Muscle of leg (tissue), 11 donors: ENCODE results near the gene NYAP1. TPM values are rescaled to one million over a fixed set of nuclear protein-coding genes. Genes with fewer than 3 reads are reported as not detected.

Experiments used
- DNase-seq: peaks from one replicate; pipeline ENCODE4 v3.0.0; 2013
- H3K27ac ChIP-seq: one replicate; pipeline ENCODE4 v1.5.1; 2013; ENCODE audit warnings: mild to moderate bottlenecking, low read length, control low read depth
- H3K27me3 ChIP-seq: one replicate; pipeline ENCODE4 v1.6.1; 2013; ENCODE audit warnings: low read length; ENCODE audit not compliant: control insufficient read depth, insufficient read depth
- H3K36me3 ChIP-seq: one replicate; pipeline ENCODE4 v1.6.1; 2013; ENCODE audit warnings: low read length; ENCODE audit not compliant: control insufficient read depth, insufficient read depth
- H3K4me1 ChIP-seq: one replicate; pipeline ENCODE4 v1.6.1; 2013; ENCODE audit warnings: low read length; ENCODE audit not compliant: control insufficient read depth, insufficient read depth
- H3K4me3 ChIP-seq: one replicate; pipeline ENCODE4 v1.5.1; 2013; ENCODE audit warnings: low read length, control low read depth
- H3K9me3 ChIP-seq: replicated peaks from 2 replicates; pipeline ENCODE4 v1.6.1; 2013; ENCODE audit warnings: low read depth, low read length; ENCODE audit not compliant: control insufficient read depth
- WGBS: methylation state at CpG from one replicate; pipeline ENCODE4 v1.1.5; 2013; ENCODE audit warnings: missing lambda C conversion rate; ENCODE audit not compliant: insufficient coverage; 5-methylcytosine and 5-hydroxymethylcytosine counted together
- polyA plus RNA-seq, 8 donors: library from polyadenylated mRNA; unstranded; fragments of 120-200 nt; gene quantifications; one replicate each; pipeline versions ENCODE4 v1.2.1 to v1.2.3, GENCODE V29; 2013; ENCODE audit warnings: inconsistent platforms in 1 of 8, low replicate concordance in 1 of 8; ENCODE audit not compliant: insufficient read length in 8 of 8, insufficient read depth in 1 of 8
- total RNA-seq: library from RNA; stranded (reverse); fragments of 120-200 nt; gene quantifications from one replicate; pipeline ENCODE4 v1.2.4, GENCODE V29; 2013

The NYAP1 gene
- total and polyA plus RNA-seq, 9 donors, result 1.5 to 2.9 (median 2.5) TPM

GRCh38 chr7:100472854-100473499 lies 10.8 kb upstream of the NYAP1 start:
- H3K27ac ChIP-seq, result no peak overlapping the region

GRCh38 chr7:100475549-100475948 lies 8.2 kb upstream of the NYAP1 start:
- H3K4me1 ChIP-seq, result peaks cover 45% of the 10 kb centered on the region
- peak; percentile 65 for DNase-seq
- no peaks in the 10 kb centered on the region for H3K9me3 ChIP-seq
- H3K27ac ChIP-seq, result peak overlapping the region; percentile 51
- no peaks in the 10 kb centered on the region for H3K27me3 ChIP-seq
- peak overlapping the region; percentile 11 for H3K4me3 ChIP-seq
- peaks cover 37% of the 10 kb centered on the region for H3K36me3 ChIP-seq
- no CpG with 5 or more reads among the region's 9 CpGs for WGBS

More at GRCh38 chr7:100472854-100473499, 10.8 kb upstream of the NYAP1 start:
- H3K27me3 ChIP-seq, result no peaks in the 10 kb centered on the region
- WGBS, result 47% methylated on average over 10 of the region's 14 CpGs
- peaks cover 46% of the 10 kb centered on the region for H3K36me3 ChIP-seq
- H3K4me1 ChIP-seq, result peaks cover 53% of the 10 kb centered on the region
- no peak overlapping the region for H3K4me3 ChIP-seq
- no peaks in the 10 kb centered on the region for H3K9me3 ChIP-seq
- no peak for DNase-seq

GRCh38 chr7:100476101-100476780 lies 7.5 kb upstream of the NYAP1 start:
- peak overlapping the region; percentile 51 for H3K27ac ChIP-seq
- no CpG with 5 or more reads among the region's 6 CpGs for WGBS
- H3K9me3 ChIP-seq, result no peaks in the 10 kb centered on the region
- no peak for DNase-seq
- H3K4me3 ChIP-seq, result peak overlapping the region; percentile 63
- peaks cover 45% of the 10 kb centered on the region for H3K4me1 ChIP-seq
- H3K27me3 ChIP-seq, result no peaks in the 10 kb centered on the region
- peaks cover 32% of the 10 kb centered on the region for H3K36me3 ChIP-seq

GRCh38 chr7:100476903-100477870 lies 6.5 kb upstream of the NYAP1 start:
- peak overlapping the region; percentile 63 for H3K4me3 ChIP-seq
- 24% methylated on average over 8 of the region's 30 CpGs for WGBS
- no peak for DNase-seq
- peaks cover 45% of the 10 kb centered on the region for H3K4me1 ChIP-seq
- H3K27me3 ChIP-seq, result no peaks in the 10 kb centered on the region
- H3K27ac ChIP-seq, result peak overlapping the region; percentile 55
- H3K36me3 ChIP-seq, result peaks cover 29% of the 10 kb centered on the region
- no peaks in the 10 kb centered on the region for H3K9me3 ChIP-seq

GRCh38 chr7:100477871-100478267 lies 5.9 kb upstream of the NYAP1 start:
- Histone ChIP-seq H3K27me3 (no peaks in the 10 kb centered on the region), H3K4me3 (peak overlapping the region; percentile 63), H3K27ac (peak overlapping the region; percentile 55), H3K36me3 (peaks cover 26% of the 10 kb centered on the region), H3K4me1 (peaks cover 45% of the 10 kb centered on the region), H3K9me3 (no peaks in the 10 kb centered on the region)
- no peak for DNase-seq
- 4% methylated on average over 6 of the region's 16 CpGs for WGBS

- H3K36me3 ChIP-seq, result peaks cover 16% of the 10 kb centered on the region
- peak within 1 kb of the TSS; percentile 63 for H3K4me3 ChIP-seq
- H3K4me1 ChIP-seq, result peaks cover 43% of the 10 kb centered on the region
- H3K9me3 ChIP-seq, result no peaks in the 10 kb centered on the region
- DNase-seq, result peak; percentile 98
- peak within 1 kb of the TSS; percentile 87 for H3K27ac ChIP-seq
- no peaks in the 10 kb centered on the region for H3K27me3 ChIP-seq
- WGBS, result 0% methylated on average over 22 of the region's 27 CpGs
Observed at GRCh38 chr7:100478958-100479660, 4.6 kb upstream of the NYAP1 start, which contains the start of gene TSC22D4. Gene TSC22D4 (minus strand): TSS chr7:100479214. CDS start chr7:100478038, 1,176 bp downstream.

GRCh38 chr7:100481466-100481865 lies 2.3 kb upstream of the NYAP1 start:
- H3K4me1 ChIP-seq, result peaks cover 37% of the 10 kb centered on the region
- H3K27me3 ChIP-seq, result no peaks in the 10 kb centered on the region
- peaks cover 5% of the 10 kb centered on the region for H3K36me3 ChIP-seq
- H3K9me3 ChIP-seq, result no peaks in the 10 kb centered on the region
- WGBS, result 29% methylated on average over 1 of the region's 1 CpG
- no peak overlapping the region for H3K27ac ChIP-seq
- no peak overlapping the region for H3K4me3 ChIP-seq
- no peak for DNase-seq

GRCh38 chr7:100482728-100483089 lies 1.0 kb upstream of the NYAP1 start:
- no peak overlapping the region for H3K27ac ChIP-seq
- peaks cover 25% of the 10 kb centered on the region for H3K4me1 ChIP-seq
- no peak for DNase-seq
- peak overlapping the region; percentile 54 for H3K4me3 ChIP-seq
- H3K9me3 ChIP-seq, result no peaks in the 10 kb centered on the region
- no peaks in the 10 kb centered on the region for H3K27me3 ChIP-seq
- 43% methylated on average over 14 of the region's 14 CpGs for WGBS
- H3K36me3 ChIP-seq, result no peaks in the 10 kb centered on the region

- no peaks in the 10 kb centered on the region for H3K9me3 ChIP-seq
- no peak overlapping the region for H3K27ac ChIP-seq
- peak overlapping the region; percentile 54 for H3K4me3 ChIP-seq
- peaks cover 25% of the 10 kb centered on the region for H3K4me1 ChIP-seq
- H3K36me3 ChIP-seq, result peaks cover 1% of the 10 kb centered on the region
- peak; percentile 77 for DNase-seq
- H3K27me3 ChIP-seq, result no peaks in the 10 kb centered on the region
- WGBS, result under 1% methylated on average over 79 of the region's 79 CpGs
Observed at GRCh38 chr7:100483090-100483721, 521 bp upstream of the NYAP1 start.
